ENCODE measurements around the gene NCCRP1. TPM values are rescaled to one million over a fixed set of nuclear protein-coding genes. Genes with fewer than 3 reads are reported as not detected.

The NCCRP1 gene
- total and polyA plus RNA-seq, 4 donors: not detected

GRCh38 chr19:39168258-39169142 is 28.3 kb upstream of the NCCRP1 start:
- no peak for DNase-seq (ENCODE audit: low spot score)
- H3K9ac ChIP-seq (ENCODE audit: low read depth in 1 of 2, low read length in 2 of 2): no peak overlapping the region
- WGBS: 92% methylated on average over 23 of the region's 23 CpGs
- H3K4me3 ChIP-seq (ENCODE audit: low read depth in 1 of 3, low read length in 3 of 3): no peak overlapping the region
- peaks cover 6 to 24% (median 14%) of the 10 kb centered on the region in 4 donors for H3K4me1 ChIP-seq (ENCODE audit: control insufficient read depth in 4 of 4, insufficient read depth in 4 of 4, low read length in 3 of 4)
- no peaks in the 10 kb centered on the region for H3K27me3 ChIP-seq (ENCODE audit: control insufficient read depth in 4 of 4, insufficient read depth in 4 of 4, low read length in 3 of 4)
- H3K9me3 ChIP-seq (ENCODE audit: control insufficient read depth in 4 of 4, low read length in 3 of 4): no peaks in the 10 kb centered on the region
- no peak overlapping the region for H3K27ac ChIP-seq (ENCODE audit: low read depth in 1 of 2, low read length in 2 of 2)
- H3K36me3 ChIP-seq (ENCODE audit: control insufficient read depth in 4 of 4, insufficient read depth in 3 of 4, low read depth in 1 of 4, low read length in 3 of 4): peaks cover 2 to 22% (median 4%) of the 10 kb centered on the region in 4 donors
- TF ChIP-seq NR2F2 (IDR thresholded peaks at IDR 0.05): no peak
- TF ChIP-seq RAD21 (IDR thresholded peaks at IDR 0.05): no peak
- TF ChIP-seq RXRA (IDR thresholded peaks at IDR 0.05): no peak
- no peak for TF ChIP-seq FOXA1 (IDR thresholded peaks at IDR 0.05)
- no peak for TF ChIP-seq ATF3 (IDR thresholded peaks at IDR 0.05)
- TF ChIP-seq CTCF (IDR thresholded peaks at IDR 0.05; ENCODE audit: low read depth, low read length, missing input control): no peak

- Histone ChIP-seq H3K27ac (ENCODE audit: low read depth in 1 of 2, low read length in 2 of 2) (no peak overlapping the region), H3K4me1 (ENCODE audit: control insufficient read depth in 4 of 4, insufficient read depth in 4 of 4, low read length in 3 of 4) (peaks cover 6 to 24% (median 14%) of the 10 kb centered on the region in 4 donors), H3K9me3 (ENCODE audit: control insufficient read depth in 4 of 4, low read length in 3 of 4) (no peaks in the 10 kb centered on the region), H3K9ac (ENCODE audit: low read depth in 1 of 2, low read length in 2 of 2) (no peak overlapping the region), H3K27me3 (ENCODE audit: control insufficient read depth in 4 of 4, insufficient read depth in 4 of 4, low read length in 3 of 4) (no peaks in the 10 kb centered on the region), H3K4me3 (ENCODE audit: low read depth in 1 of 3, low read length in 3 of 3) (no peak overlapping the region), H3K36me3 (ENCODE audit: control insufficient read depth in 4 of 4, insufficient read depth in 3 of 4, low read depth in 1 of 4, low read length in 3 of 4) (peaks cover 2 to 27% (median 5%) of the 10 kb centered on the region in 4 donors)
- no peak for DNase-seq (ENCODE audit: low spot score)
- 96% methylated on average over 36 of the region's 36 CpGs for WGBS
- TF ChIP-seq MAX (IDR thresholded peaks at IDR 0.05) (no peak), YY1 (IDR thresholded peaks at IDR 0.05) (no peak), ATF3 (IDR thresholded peaks at IDR 0.05) (no peak), SP1 (IDR thresholded peaks at IDR 0.05) (no peak), GABPA (IDR thresholded peaks at IDR 0.05 in 1 of 2, conservative IDR thresholded peaks at IDR 0.05 in 1 of 2) (no peak)
Observed at GRCh38 chr19:39169143-39169810, 27.5 kb upstream of the NCCRP1 start.

GRCh38 chr19:39170386-39171231 is 26.2 kb upstream of the NCCRP1 start:
- 88% methylated on average over 17 of the region's 17 CpGs for WGBS
- Histone ChIP-seq H3K27ac (ENCODE audit: low read depth in 1 of 2, low read length in 2 of 2) (no peak overlapping the region), H3K9me3 (ENCODE audit: control insufficient read depth in 4 of 4, low read length in 3 of 4) (no peaks in the 10 kb centered on the region), H3K9ac (ENCODE audit: low read depth in 1 of 2, low read length in 2 of 2) (no peak overlapping the region), H3K36me3 (ENCODE audit: control insufficient read depth in 4 of 4, insufficient read depth in 3 of 4, low read depth in 1 of 4, low read length in 3 of 4) (peaks cover 2 to 40% (median 9%) of the 10 kb centered on the region in 4 donors), H3K4me1 (ENCODE audit: control insufficient read depth in 4 of 4, insufficient read depth in 4 of 4, low read length in 3 of 4) (peaks cover 4 to 17% (median 12%) of the 10 kb centered on the region in 4 donors), H3K4me3 (ENCODE audit: low read depth in 1 of 3, low read length in 3 of 3) (no peak overlapping the region), H3K27me3 (ENCODE audit: control insufficient read depth in 4 of 4, insufficient read depth in 4 of 4, low read length in 3 of 4) (no peaks in the 10 kb centered on the region)
- no peak for TF ChIP-seq RAD21 (IDR thresholded peaks at IDR 0.05)
- TF ChIP-seq ZBTB33 (IDR thresholded peaks at IDR 0.05): no peak
- TF ChIP-seq ATF3 (IDR thresholded peaks at IDR 0.05): no peak
- no peak for TF ChIP-seq EGR1 (IDR thresholded peaks at IDR 0.05; ENCODE audit: low read depth in 2 of 2)
- TF ChIP-seq REST (IDR thresholded peaks at IDR 0.05): no peak
- TF ChIP-seq FOXA2 (IDR thresholded peaks at IDR 0.05): no peak
- no peak for TF ChIP-seq YY1 (IDR thresholded peaks at IDR 0.05)
- DNase-seq (ENCODE audit: low spot score): no peak

Data from liver (tissue), 9 donors.